ENCODE results near the gene EFS.

The EFS gene

GRCh38 chr14:23358042-23358441, 6.9 kb downstream of the EFS start:
- DNase-seq (ENCODE audit: low spot score): no peak

GRCh38 chr14:23357261-23357660, 7.7 kb downstream of the EFS start:
- DNase-seq (ENCODE audit: low spot score): no peak

- no peak for DNase-seq (ENCODE audit: low spot score)
Measured at GRCh38 chr14:23356662-23357061, 8.3 kb downstream of the EFS start.

GRCh38 chr14:23355871-23356435, 9.0 kb downstream of the EFS start:
- no peak for DNase-seq (ENCODE audit: low spot score)

GRCh38 chr14:23354990-23355389, 10.0 kb downstream of the EFS start:
- no peak for DNase-seq (ENCODE audit: low spot score)

GRCh38 chr14:23353433-23353780, 11.6 kb downstream of the EFS start:
- DNase-seq (ENCODE audit: low spot score): no peak

- peak; percentile 95 for DNase-seq (ENCODE audit: low spot score)
Measured at GRCh38 chr14:23352506-23353432, 12.2 kb downstream of the EFS start, which contains the start of gene SLC22A17. SLC22A17 (minus strand) TSS chr14:23352887.

GRCh38 chr14:23351681-23352505, 13.1 kb downstream of the EFS start:
- peak; percentile 50 for DNase-seq (ENCODE audit: low spot score)

- DNase-seq (ENCODE audit: low spot score): no peak
Measured at GRCh38 chr14:23349156-23349845, 15.7 kb downstream of the EFS start.

GRCh38 chr14:23348297-23348655, 16.7 kb downstream of the EFS start:
- DNase-seq (ENCODE audit: low spot score): no peak

- no peak for DNase-seq (ENCODE audit: low spot score)
Measured at GRCh38 chr14:23347406-23348296, 17.3 kb downstream of the EFS start.

- no peak for DNase-seq (ENCODE audit: low spot score)
Measured at GRCh38 chr14:23346693-23347405, 18.1 kb downstream of the EFS start.

- no peak for DNase-seq (ENCODE audit: low spot score)
Measured at GRCh38 chr14:23345987-23346692, 18.8 kb downstream of the EFS start.

- DNase-seq (ENCODE audit: low spot score): no peak
Measured at GRCh38 chr14:23344481-23344880, 20.5 kb downstream of the EFS start.

GRCh38 chr14:23339506-23340268, 25.3 kb downstream of the EFS start:
- DNase-seq (ENCODE audit: low spot score): no peak

- no peak for DNase-seq (ENCODE audit: low spot score)
Measured at GRCh38 chr14:23335623-23336022, 29.3 kb downstream of the EFS start.

GRCh38 chr14:23327947-23328744, 36.8 kb downstream of the EFS start:
- DNase-seq (ENCODE audit: low spot score): peak; percentile 83
